OCI-LY7 (cell line): ENCODE measurements around the gene PDE3B. TPM values are rescaled to one million over a fixed set of nuclear protein-coding genes. Genes with fewer than 3 reads are reported as not detected.

ENCODE experiments used
- BruUV-seq: library from RNA; stranded (reverse); fragments of 400-500 nt; replicated peaks from 2 replicates; lab custom pipeline; 2021; lab: Mats Ljungman, UMichigan
- CTCF ChIA-PET: fragments of 300-600 bp; sonication (Branson Sonifier 250); formaldehyde crosslinking; loops from one replicate; lab custom pipeline; 2022; ENCODE audit warnings: antibody characterized with exemption; ENCODE audit not compliant: unreplicated experiment; lab: Charles Lee
- POLR2A ChIA-PET: fragments of 300-600 bp; sonication (Branson Sonifier 250); formaldehyde crosslinking; loops from one replicate; lab custom pipeline; 2022; ENCODE audit warnings: antibody characterized with exemption; lab: Charles Lee
- DNase-seq: peaks from one replicate; pipeline ENCODE4 v3.0.0-alpha.2; 2015; ENCODE audit warnings: low spot score
- H2AFZ ChIP-seq: fragments of 200-600 bp; sonication (generic), shearing (Covaris generic); 2 replicates; pipeline ENCODE4 v1.6.1; 2014; ENCODE audit warnings: mild to moderate bottlenecking, antibody characterized with exemption, low read length, moderate library complexity
- H3K27ac ChIP-seq: fragments of 200-600 bp; sonication (generic); 2 replicates; pipeline ENCODE4 v1.5.1; 2014; ENCODE audit warnings: mixed run types, low read depth, mild to moderate bottlenecking, moderate library complexity, low read length, inconsistent platforms; ENCODE audit not compliant: poor library complexity, severe bottlenecking
- H3K36me3 ChIP-seq: fragments of 200-600 bp; sonication (generic); 2 replicates; pipeline ENCODE4 v1.6.1; 2014; ENCODE audit warnings: mild to moderate bottlenecking, antibody characterized with exemption, low read length, moderate library complexity, mixed read lengths; ENCODE audit not compliant: insufficient read depth
- H3K4me1 ChIP-seq: fragments of 200-600 bp; sonication (generic); 2 replicates; pipeline ENCODE4 v1.5.1; 2014; ENCODE audit warnings: mild to moderate bottlenecking, low read length; ENCODE audit not compliant: insufficient read depth, poor library complexity, severe bottlenecking
- H3K4me2 ChIP-seq: fragments of 200-600 bp; sonication (generic); 2 replicates; pipeline ENCODE4 v1.6.1; 2014; ENCODE audit warnings: mild to moderate bottlenecking, low read length
- H3K4me3 ChIP-seq: fragments of 200-600 bp; sonication (generic); 2 replicates; pipeline ENCODE4 v1.5.1; 2014; ENCODE audit warnings: mild to moderate bottlenecking, low read depth, low read length; ENCODE audit not compliant: poor library complexity, severe bottlenecking
- H3K79me2 ChIP-seq: fragments of 200-600 bp; sonication (generic); 2 replicates; pipeline ENCODE4 v1.6.1; 2016; ENCODE audit warnings: low read depth, mild to moderate bottlenecking, low read length, moderate library complexity, mixed read lengths; ENCODE audit not compliant: insufficient read depth
- H3K9me2 ChIP-seq: fragments of 200-600 bp; sonication (generic); 2 replicates; pipeline ENCODE4 v1.6.1; 2016; ENCODE audit warnings: mild to moderate bottlenecking, low read length, mixed read lengths; ENCODE audit not compliant: insufficient read depth
- H3K9me3 ChIP-seq: fragments of 200-600 bp; sonication (generic); 2 replicates; pipeline ENCODE4 v1.6.1; 2014; ENCODE audit warnings: mild to moderate bottlenecking, mixed run types, low read length, mixed read lengths
- H4K20me1 ChIP-seq: fragments of 200-600 bp; sonication (generic); 2 replicates; pipeline ENCODE4 v1.6.1; 2014; ENCODE audit warnings: mild to moderate bottlenecking, antibody characterized with exemption, low read length, moderate library complexity, mixed read lengths; ENCODE audit not compliant: insufficient read depth
- CTCF ChIP-seq: fragments of 200-600 bp; sonication (generic); conservative IDR thresholded peaks from 2 replicates; pipeline ENCODE4 v1.5.1; 2014; ENCODE audit warnings: mild to moderate bottlenecking, antibody characterized with exemption, low read length, moderate library complexity, mixed read lengths
- EZH2phosphoT487 ChIP-seq: fragments of 200-600 bp; sonication (generic); IDR thresholded peaks from 2 replicates; pipeline ENCODE4 v1.6.1; 2018; ENCODE audit warnings: low read depth, borderline replicate concordance, mild to moderate bottlenecking, mixed run types, antibody characterized with exemption, low read length, moderate library complexity, mixed read lengths
- intact Hi-C: fragments of 100-400 bp; cut with micrococcal nuclease; formaldehyde crosslinking; loops from one replicate; pipeline ENCODE4 v1.10.0; 2022; ENCODE audit not compliant: unreplicated experiment
- total RNA-seq, 2 experiments: library from RNA; depleted of rRNA in 1 of 2; stranded (reverse); fragments of >200 nt in 1 of 2; shearing (Covaris generic) in 1 of 2; gene quantifications; 2 replicates each; pipeline ENCODE4 v1.2.3, GENCODE V29; 2014 to 2022

PDE3B gene
- total RNA-seq, 2 experiments from 2014 or later, result not detected

- no peak for TF ChIP-seq CTCF
- TF ChIP-seq EZH2phosphoT487, result no peak
- H3K36me3 ChIP-seq, result no peaks in the 10 kb centered on the region
- ChIA-PET POLR2A (interaction anchor here (0.7 to 1.8 kb wide), 4 partner anchors 9 to 269 kb away, joined by 3 to 6 read pairs (median 4); no protein-coding TSS in a partner anchor), CTCF (no interaction called here)
- H3K79me2 ChIP-seq, result peaks cover 4% of the 10 kb centered on the region; the same call in 1 of the 2 replicates
- H3K9me2 ChIP-seq, result no peaks in the 10 kb centered on the region
- BruUV-seq, result no TSS peak
- DNase-seq, result peak; percentile 66
- no peaks in the 10 kb centered on the region for H3K9me3 ChIP-seq
- intact Hi-C loops, result no loop called here
- peak overlapping the region; percentile 25; the same call in 1 of the 2 replicates for H3K4me2 ChIP-seq
- no peak overlapping the region for H3K4me3 ChIP-seq
- peaks cover 21% of the 10 kb centered on the region for H3K4me1 ChIP-seq
- H2AFZ ChIP-seq, result peak overlapping the region; percentile 55; the same call in 1 of the 2 replicates
- no peak overlapping the region for H3K27ac ChIP-seq
- no peaks in the 10 kb centered on the region for H4K20me1 ChIP-seq
Observed at GRCh38 chr11:14894657-14895598, 251.3 kb downstream of the PDE3B start.

- H3K4me2 ChIP-seq, result no peak overlapping the region
- POLR2A ChIA-PET, result interaction anchor here (1.2 kb wide), 1 partner anchor 320 kb away, joined by 3 read pairs; no protein-coding TSS in a partner anchor
- BruUV-seq, result no TSS peak
- H3K27ac ChIP-seq, result no peak overlapping the region
- CTCF ChIA-PET, result no interaction called here
- intact Hi-C loops, result no loop called here
- no peak for TF ChIP-seq CTCF
- no peak for TF ChIP-seq EZH2phosphoT487
- H2AFZ ChIP-seq, result no peak overlapping the region
- no peak for DNase-seq
- no peaks in the 10 kb centered on the region for H3K36me3 ChIP-seq
- no peaks in the 10 kb centered on the region for H3K9me2 ChIP-seq
- H4K20me1 ChIP-seq, result no peaks in the 10 kb centered on the region
- no peaks in the 10 kb centered on the region for H3K9me3 ChIP-seq
- H3K79me2 ChIP-seq, result no peaks in the 10 kb centered on the region
- peaks cover 11% of the 10 kb centered on the region for H3K4me1 ChIP-seq
- no peak overlapping the region for H3K4me3 ChIP-seq
Observed at GRCh38 chr11:14898355-14898754, 254.8 kb downstream of the PDE3B start.
